ENCODE data around the gene GRM6.

GRM6 gene

GRCh38 chr5:178984145-178985072 is 10.7 kb downstream of the GRM6 start:
- Histone ChIP-seq H3K36me3 (no peaks in the 10 kb centered on the region), H3K4me1 (no peaks in the 10 kb centered on the region), H3K9me3 (peaks cover 95% of the 10 kb centered on the region), H3K9ac (no peak overlapping the region), H3K4me3 (no peak overlapping the region), H3K4me2 (no peak overlapping the region), H3K27me3 (no peaks in the 10 kb centered on the region), H3K27ac (no peak overlapping the region), H4K20me1 (no peaks in the 10 kb centered on the region)
- no peak for TF ChIP-seq Cebpa-rat (IDR thresholded peaks at IDR 0.05)

GRCh38 chr5:178983728-178984127 is 11.4 kb downstream of the GRM6 start:
- Histone ChIP-seq H3K9me3 (peaks cover 97% of the 10 kb centered on the region), H3K4me1 (no peaks in the 10 kb centered on the region), H3K36me3 (no peaks in the 10 kb centered on the region), H3K4me2 (no peak overlapping the region), H3K27ac (no peak overlapping the region), H4K20me1 (no peaks in the 10 kb centered on the region), H3K9ac (no peak overlapping the region), H3K4me3 (no peak overlapping the region), H3K27me3 (no peaks in the 10 kb centered on the region)
- TF ChIP-seq Cebpa-rat (IDR thresholded peaks at IDR 0.05): no peak

- no peaks in the 10 kb centered on the region for H3K4me1 ChIP-seq
- H3K9ac ChIP-seq: no peak overlapping the region
- no peaks in the 10 kb centered on the region for H3K27me3 ChIP-seq
- TF ChIP-seq Cebpa-rat (IDR thresholded peaks at IDR 0.05): no peak
- no peaks in the 10 kb centered on the region for H4K20me1 ChIP-seq
- H3K27ac ChIP-seq: no peak overlapping the region
- H3K9me3 ChIP-seq: peaks cover 97% of the 10 kb centered on the region
- no peak overlapping the region for H3K4me3 ChIP-seq
- no peak overlapping the region for H3K4me2 ChIP-seq
- no peaks in the 10 kb centered on the region for H3K36me3 ChIP-seq
Observed at GRCh38 chr5:178982941-178983340, 12.2 kb downstream of the GRM6 start.

GRCh38 chr5:178981381-178981780 is 13.7 kb downstream of the GRM6 start:
- no peak overlapping the region for H3K9ac ChIP-seq
- no peaks in the 10 kb centered on the region for H4K20me1 ChIP-seq
- H3K4me1 ChIP-seq: no peaks in the 10 kb centered on the region
- H3K36me3 ChIP-seq: no peaks in the 10 kb centered on the region
- H3K9me3 ChIP-seq: peaks cover 99% of the 10 kb centered on the region
- no peak overlapping the region for H3K4me2 ChIP-seq
- H3K27ac ChIP-seq: no peak overlapping the region
- no peak for TF ChIP-seq Cebpa-rat (IDR thresholded peaks at IDR 0.05)
- no peaks in the 10 kb centered on the region for H3K27me3 ChIP-seq
- no peak overlapping the region for H3K4me3 ChIP-seq

- Histone ChIP-seq H3K4me1 (no peaks in the 10 kb centered on the region), H3K4me2 (no peak overlapping the region), H3K9ac (no peak overlapping the region), H3K36me3 (no peaks in the 10 kb centered on the region; the same call in 1 of the 2 replicates), H3K27me3 (no peaks in the 10 kb centered on the region), H3K4me3 (no peak overlapping the region), H4K20me1 (no peaks in the 10 kb centered on the region), H3K27ac (no peak overlapping the region), H3K9me3 (peaks cover 100% of the 10 kb centered on the region)
- TF ChIP-seq Cebpa-rat (IDR thresholded peaks at IDR 0.05): no peak
Observed at GRCh38 chr5:178965465-178966055, 29.6 kb downstream of the GRM6 start.

GRCh38 chr5:178941361-178941760 is 53.8 kb downstream of the GRM6 start:
- Histone ChIP-seq H4K20me1 (no peaks in the 10 kb centered on the region), H3K9ac (no peak overlapping the region), H3K4me2 (no peak overlapping the region), H3K27ac (no peak overlapping the region), H3K36me3 (peaks cover 14% of the 10 kb centered on the region; the same call in 1 of the 2 replicates), H3K4me3 (peak overlapping the region; percentile 18; the same call in 1 of the 2 replicates), H3K9me3 (peaks cover 100% of the 10 kb centered on the region), H3K27me3 (no peaks in the 10 kb centered on the region), H3K4me1 (no peaks in the 10 kb centered on the region)
- no peak for TF ChIP-seq Cebpa-rat (IDR thresholded peaks at IDR 0.05)

GRCh38 chr5:178940569-178941360 is 54.4 kb downstream of the GRM6 start, which contains the start of gene ZNF454:
ZNF454 (plus strand) TSS chr5:178941198; CDS start chr5:178942792, 1,594 bp downstream.
- H3K4me3 ChIP-seq: peak within 1 kb of the TSS; percentile 18; the same call in 1 of the 2 replicates
- no peaks in the 10 kb centered on the region for H3K27me3 ChIP-seq
- no peak within 1 kb of the TSS for H3K9ac ChIP-seq
- H3K4me2 ChIP-seq: no peak within 1 kb of the TSS
- H3K9me3 ChIP-seq: peaks cover 100% of the 10 kb centered on the region
- no peaks in the 10 kb centered on the region for H4K20me1 ChIP-seq
- no peak for TF ChIP-seq Cebpa-rat (IDR thresholded peaks at IDR 0.05)
- no peaks in the 10 kb centered on the region for H3K4me1 ChIP-seq
- peaks cover 14% of the 10 kb centered on the region; the same call in 1 of the 2 replicates for H3K36me3 ChIP-seq
- H3K27ac ChIP-seq: no peak within 1 kb of the TSS

GRCh38 chr5:178931846-178932760 is 63.0 kb downstream of the GRM6 start:
- Histone ChIP-seq H3K27ac (no peak overlapping the region), H3K4me1 (no peaks in the 10 kb centered on the region), H3K9ac (no peak overlapping the region), H3K4me3 (0 out of 2 replicates have a peak overlapping the region, but pooled peaks have one; percentile 16), H3K4me2 (no peak overlapping the region), H3K9me3 (peaks cover 100% of the 10 kb centered on the region), H3K27me3 (no peaks in the 10 kb centered on the region), H3K36me3 (peaks cover 70% of the 10 kb centered on the region), H4K20me1 (no peaks in the 10 kb centered on the region)
- no peak for TF ChIP-seq Cebpa-rat (IDR thresholded peaks at IDR 0.05)
